Neural cell (in vitro differentiated cells): ENCODE data around the gene DLGAP4. TPM values are rescaled to one million over a fixed set of nuclear protein-coding genes. Genes with fewer than 3 reads are reported as not detected.

ENCODE experiments used
- H2AFZ ChIP-seq: fragments of 200-600, 300-800 bp; sonication (generic), shearing (Covaris generic); 2 replicates; pipeline ENCODE4 v1.6.0; 2014; ENCODE audit warnings: low read depth, mild to moderate bottlenecking, antibody characterized with exemption, low read length, moderate library complexity
- H3F3A ChIP-seq: fragments of 200-600 bp; shearing (Covaris generic); 2 replicates; pipeline ENCODE4 v1.6.1; 2016; ENCODE audit warnings: mild to moderate bottlenecking, moderate library complexity, mixed read lengths, antibody characterized with exemption, low read length; ENCODE audit not compliant: insufficient read depth, poor library complexity, severe bottlenecking
- H3K27ac ChIP-seq: fragments of 200-600, 300-800 bp; sonication (generic), shearing (Covaris generic); 2 replicates; pipeline ENCODE4 v1.5.1; 2014; ENCODE audit warnings: mild to moderate bottlenecking, low read length, moderate library complexity
- H3K27me3 ChIP-seq: fragments of 300-800, 200-600 bp; sonication (generic), shearing (Covaris generic); 2 replicates; pipeline ENCODE4 v1.6.0; 2014; ENCODE audit warnings: mild to moderate bottlenecking, low read depth, low read length, moderate library complexity; ENCODE audit not compliant: insufficient read depth
- H3K36me3 ChIP-seq: fragments of 300-800, 200-600 bp; sonication (generic), shearing (Covaris generic); 2 replicates; pipeline ENCODE4 v1.5.1; 2014; ENCODE audit warnings: mild to moderate bottlenecking, antibody characterized with exemption, low read length, moderate library complexity; ENCODE audit not compliant: insufficient read depth
- H3K4me2 ChIP-seq: fragments of 300-800, 200-600 bp; sonication (generic), shearing (Covaris generic); 2 replicates; pipeline ENCODE4 v1.6.0; 2014; ENCODE audit warnings: mild to moderate bottlenecking, low read length
- H3K4me3 ChIP-seq: fragments of 300-800, 200-600 bp; sonication (generic), shearing (Covaris generic); 2 replicates; pipeline ENCODE4 v1.5.1; 2014; ENCODE audit warnings: mild to moderate bottlenecking, low read length, moderate library complexity
- H3K79me2 ChIP-seq: fragments of 200-600 bp; shearing (Covaris generic); replicated peaks from 2 replicates; pipeline ENCODE4 v1.6.0; 2014; ENCODE audit warnings: mild to moderate bottlenecking, low read length, moderate library complexity; ENCODE audit not compliant: insufficient read depth
- H3K9ac ChIP-seq: fragments of 300-800, 200-600 bp; sonication (generic), shearing (Covaris generic); 2 replicates; pipeline ENCODE4 v1.6.1; 2016; ENCODE audit warnings: mild to moderate bottlenecking, low read length, mixed read lengths
- H3K9me2 ChIP-seq: fragments of 200-600 bp; shearing (Covaris generic); 2 replicates; pipeline ENCODE4 v1.6.1; 2016; ENCODE audit warnings: mild to moderate bottlenecking, low read length, mixed read lengths; ENCODE audit not compliant: insufficient read depth
- H3K9me3 ChIP-seq: fragments of 200-600, 300-800 bp; sonication (generic), shearing (Covaris generic); 2 replicates; pipeline ENCODE4 v1.6.1; 2016; ENCODE audit warnings: mild to moderate bottlenecking, mixed run types, low read length, moderate library complexity, mixed read lengths
- H4K20me1 ChIP-seq: fragments of 200-600 bp; shearing (Covaris generic); 2 replicates; pipeline ENCODE4 v1.6.1; 2016; ENCODE audit warnings: mild to moderate bottlenecking, mixed run types; ENCODE audit not compliant: insufficient read depth
- CTCF ChIP-seq: fragments of 450-650 bp; IDR thresholded peaks from 2 replicates; pipeline ENCODE4 v1.5.1; 2014; ENCODE audit warnings: antibody characterized with exemption, mild to moderate bottlenecking, moderate library complexity; ENCODE audit not compliant: poor library complexity, severe bottlenecking
- EP300 ChIP-seq: fragments of 450-650 bp; conservative IDR thresholded peaks from 2 replicates; pipeline ENCODE4 v1.6.1; 2014; ENCODE audit warnings: antibody characterized with exemption, mild to moderate bottlenecking, moderate library complexity; ENCODE audit not compliant: poor library complexity, severe bottlenecking
- EZH2 ChIP-seq: fragments of 200-600, 300-800 bp; shearing (Covaris generic), sonication (generic); IDR thresholded peaks from 2 replicates; pipeline ENCODE4 v1.6.1; 2014; ENCODE audit warnings: antibody characterized with exemption, low read length, borderline replicate concordance, mild to moderate bottlenecking; ENCODE audit not compliant: insufficient read depth, poor library complexity, severe bottlenecking
- MXI1 ChIP-seq: fragments of 450-650 bp; conservative IDR thresholded peaks from 2 replicates; pipeline ENCODE4 v1.6.1; 2014; ENCODE audit warnings: antibody characterized with exemption, mild to moderate bottlenecking; ENCODE audit not compliant: poor library complexity, severe bottlenecking
- POLR2AphosphoS5 ChIP-seq: IDR thresholded peaks from 2 replicates; pipeline ENCODE4 v1.6.1; 2012
- RAD21 ChIP-seq: fragments of 450-650 bp; conservative IDR thresholded peaks from 2 replicates; pipeline ENCODE4 v1.6.1; 2014; ENCODE audit warnings: antibody characterized with exemption, mild to moderate bottlenecking, moderate library complexity
- REST ChIP-seq: IDR thresholded peaks from 2 replicates; pipeline ENCODE4 v1.6.1; 2012; ENCODE audit warnings: borderline replicate concordance
- SMC3 ChIP-seq: fragments of 450-650 bp; conservative IDR thresholded peaks from 2 replicates; pipeline ENCODE4 v1.6.1; 2014; ENCODE audit warnings: antibody characterized with exemption, mild to moderate bottlenecking, moderate library complexity; ENCODE audit not compliant: poor library complexity
- TAF1 ChIP-seq: IDR thresholded peaks from 2 replicates; pipeline ENCODE4 v1.6.1; 2012; ENCODE audit warnings: low read depth
- polyA plus RNA-seq: library from polyadenylated mRNA; depleted of rRNA; stranded (reverse); fragments of >200 nt; gene quantifications from 2 replicates; pipeline ENCODE4 v1.2.3, GENCODE V29; 2014

The DLGAP4 gene
- polyA plus RNA-seq, 1 donor from 2014 or later = 31.2 TPM

- H4K20me1 ChIP-seq = peaks cover 41% of the 10 kb centered on the region
- TF ChIP-seq RAD21 (no peak), EZH2 (no peak), MXI1 (no peak), SMC3 (no peak), POLR2AphosphoS5 (no peak), EP300 (no peak)
- H3K9me3 ChIP-seq = no peaks in the 10 kb centered on the region
- H3K4me3 ChIP-seq = no peak overlapping the region
- no peaks in the 10 kb centered on the region for H3K9me2 ChIP-seq
- H3F3A ChIP-seq = no peaks in the 10 kb centered on the region
- H3K27me3 ChIP-seq = no peaks in the 10 kb centered on the region
- no peak overlapping the region for H3K27ac ChIP-seq
- no peak overlapping the region for H3K4me2 ChIP-seq
- peaks cover 73% of the 10 kb centered on the region for H3K79me2 ChIP-seq
- H3K36me3 ChIP-seq = no peaks in the 10 kb centered on the region
- H2AFZ ChIP-seq = no peak overlapping the region
- no peak overlapping the region for H3K9ac ChIP-seq
These were observed 180.9 kb downstream of the DLGAP4 start for GRCh38 chr20:36487069-36487468.

- H3K9me2 ChIP-seq = no peaks in the 10 kb centered on the region
- no peak overlapping the region for H3K9ac ChIP-seq
- H3K36me3 ChIP-seq = no peaks in the 10 kb centered on the region
- H3K27ac ChIP-seq = no peak overlapping the region
- peaks cover 48% of the 10 kb centered on the region for H3K79me2 ChIP-seq
- no peak overlapping the region for H3K4me3 ChIP-seq
- H3K27me3 ChIP-seq = no peaks in the 10 kb centered on the region
- no peak overlapping the region for H2AFZ ChIP-seq
- TF ChIP-seq RAD21 = no peak
- no peak for TF ChIP-seq CTCF
- TF ChIP-seq TAF1 = no peak
- no peak for TF ChIP-seq REST
- TF ChIP-seq MXI1 = no peak
- TF ChIP-seq SMC3 = no peak
- no peak for TF ChIP-seq POLR2AphosphoS5
- TF ChIP-seq EP300 = no peak
- no peak for TF ChIP-seq EZH2
- H4K20me1 ChIP-seq = peaks cover 31% of the 10 kb centered on the region
- H3F3A ChIP-seq = no peaks in the 10 kb centered on the region
- H3K4me2 ChIP-seq = no peak overlapping the region
- no peaks in the 10 kb centered on the region for H3K9me3 ChIP-seq
These were observed 184.1 kb downstream of the DLGAP4 start for GRCh38 chr20:36490191-36490590.
